ENCODE data around the gene NMNAT2.

DNA sequence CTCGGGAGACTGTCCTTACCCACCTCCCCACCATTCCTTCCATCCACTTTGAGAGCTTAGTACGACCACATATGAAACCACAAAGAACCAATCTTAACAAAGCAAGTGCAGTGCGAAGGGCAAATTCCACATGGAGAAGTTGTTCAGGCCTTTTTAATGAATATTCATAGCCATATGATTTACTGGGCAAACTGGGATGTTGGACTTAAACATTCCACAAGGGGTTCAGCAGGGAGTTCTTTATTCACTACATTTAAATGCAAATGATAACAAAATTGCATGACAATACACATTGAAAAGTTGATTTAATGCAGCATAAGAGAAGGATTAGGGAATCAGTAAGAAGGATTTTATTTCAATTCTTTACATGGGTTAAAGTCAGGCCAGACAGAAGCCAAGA lies 14.7 kb downstream of the NMNAT2 start:
- TF ChIP-seq POLR2A (IDR thresholded peaks at IDR 0.05), result no peak
- TF ChIP-seq, protein P1, sequence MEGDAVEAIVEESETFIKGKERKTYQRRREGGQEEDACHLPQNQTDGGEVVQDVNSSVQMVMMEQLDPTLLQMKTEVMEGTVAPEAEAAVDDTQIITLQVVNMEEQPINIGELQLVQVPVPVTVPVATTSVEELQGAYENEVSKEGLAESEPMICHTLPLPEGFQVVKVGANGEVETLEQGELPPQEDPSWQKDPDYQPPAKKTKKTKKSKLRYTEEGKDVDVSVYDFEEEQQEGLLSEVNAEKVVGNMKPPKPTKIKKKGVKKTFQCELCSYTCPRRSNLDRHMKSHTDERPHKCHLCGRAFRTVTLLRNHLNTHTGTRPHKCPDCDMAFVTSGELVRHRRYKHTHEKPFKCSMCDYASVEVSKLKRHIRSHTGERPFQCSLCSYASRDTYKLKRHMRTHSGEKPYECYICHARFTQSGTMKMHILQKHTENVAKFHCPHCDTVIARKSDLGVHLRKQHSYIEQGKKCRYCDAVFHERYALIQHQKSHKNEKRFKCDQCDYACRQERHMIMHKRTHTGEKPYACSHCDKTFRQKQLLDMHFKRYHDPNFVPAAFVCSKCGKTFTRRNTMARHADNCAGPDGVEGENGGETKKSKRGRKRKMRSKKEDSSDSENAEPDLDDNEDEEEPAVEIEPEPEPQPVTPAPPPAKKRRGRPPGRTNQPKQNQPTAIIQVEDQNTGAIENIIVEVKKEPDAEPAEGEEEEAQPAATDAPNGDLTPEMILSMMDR (IDR thresholded peaks at IDR 0.05), result no peak
